NCI-H524 (cell line): Measurements from ENCODE around the gene PGAP3.
A peak's percentile ranks its signal among the peaks of the same experiment; 100 is the strongest.

ENCODE experiments used
- DNase-seq, 2 experiments: peaks; one replicate each; lab custom pipeline; 2025; lab: John Stamatoyannopoulos, UW

The PGAP3 gene

DNA sequence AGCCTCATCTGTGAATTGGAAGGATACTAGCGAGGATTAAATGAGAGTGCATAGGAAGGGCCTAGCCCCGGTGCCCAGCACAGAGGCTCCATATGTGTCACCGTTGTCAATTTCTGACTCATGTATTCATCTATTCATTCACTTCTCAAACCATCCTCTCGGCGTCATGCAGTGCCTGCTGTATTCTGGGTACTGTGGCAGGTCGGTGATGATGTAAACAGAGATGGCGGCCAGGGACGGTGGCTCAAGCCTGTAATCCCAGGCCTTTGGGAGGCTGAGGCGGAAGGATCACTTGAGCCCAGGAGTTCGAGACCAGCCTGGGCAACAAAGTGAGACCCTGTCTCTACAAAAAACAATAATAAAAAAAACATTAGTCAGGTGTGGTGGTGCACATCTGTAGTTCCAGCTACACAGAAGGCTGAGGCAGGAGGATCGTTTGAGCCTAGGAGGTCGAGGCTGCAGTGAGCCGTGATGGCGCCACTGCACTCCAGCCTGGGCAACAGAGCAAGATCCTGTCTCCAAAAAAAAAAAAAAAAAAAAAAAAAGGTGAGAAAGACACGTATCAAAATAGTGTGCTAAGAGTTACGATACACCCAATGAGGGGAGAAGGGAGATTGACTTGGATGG is 65.4 kb downstream of the PGAP3 start:
- peak in 1 of 2 experiments; percentile 40 for DNase-seq

DNA sequence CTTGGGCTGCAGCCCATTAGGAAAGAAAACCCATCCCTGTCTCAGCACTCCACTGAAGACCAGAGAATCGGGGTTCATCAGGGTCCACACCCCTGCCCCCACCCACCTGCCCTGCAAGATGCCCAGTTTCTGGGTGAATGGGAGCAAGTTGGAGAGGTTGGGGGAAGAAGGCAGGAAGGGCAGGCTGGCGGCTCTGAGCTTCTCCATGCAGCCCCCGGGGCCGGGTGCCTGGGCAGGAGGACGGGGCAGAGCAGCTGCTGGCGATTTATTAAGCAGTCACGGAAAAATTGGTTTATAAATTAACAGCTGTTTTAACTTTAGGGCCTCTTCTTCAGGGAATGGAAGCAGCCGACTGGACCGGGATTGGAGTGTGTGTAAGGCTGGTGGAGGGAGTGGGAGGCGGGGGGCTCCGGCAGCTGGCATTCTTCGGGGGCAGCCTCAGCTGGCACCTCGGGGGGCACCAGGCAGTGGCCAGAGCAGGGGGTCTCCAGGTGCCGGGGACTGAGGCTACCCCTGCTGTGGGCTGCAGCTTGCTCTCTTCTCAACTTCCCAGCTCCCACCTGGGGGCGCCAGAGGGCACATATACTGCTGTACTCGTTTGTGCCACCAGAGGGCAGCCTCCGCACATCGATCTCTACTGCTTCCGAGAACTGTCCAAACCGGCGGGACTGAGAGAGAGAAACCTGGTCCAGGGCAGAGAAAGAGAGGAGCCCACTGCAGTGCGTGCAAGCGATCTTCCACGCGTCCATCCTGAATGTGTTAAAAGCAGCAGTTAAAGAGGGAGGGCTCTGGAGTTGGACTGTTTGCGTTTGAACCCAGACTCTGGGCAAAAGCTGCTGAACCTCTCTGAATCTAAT is 66.1 kb downstream of the PGAP3 start:
- peak; percentile 82 to 86 for DNase-seq
